ENCODE data around the gene PTPRCAP. TPM values are rescaled to one million over a fixed set of nuclear protein-coding genes. Genes with fewer than 3 reads are reported as not detected.
"Not testable (repeated sequence)": the region's sequence is repeated elsewhere in the genome, so short reads cannot be mapped to it uniquely, and the experiment has no call there.

Gene PTPRCAP
- total RNA-seq, 2 donors from 2014 or later = 1.9 to 2.8 TPM

DNA sequence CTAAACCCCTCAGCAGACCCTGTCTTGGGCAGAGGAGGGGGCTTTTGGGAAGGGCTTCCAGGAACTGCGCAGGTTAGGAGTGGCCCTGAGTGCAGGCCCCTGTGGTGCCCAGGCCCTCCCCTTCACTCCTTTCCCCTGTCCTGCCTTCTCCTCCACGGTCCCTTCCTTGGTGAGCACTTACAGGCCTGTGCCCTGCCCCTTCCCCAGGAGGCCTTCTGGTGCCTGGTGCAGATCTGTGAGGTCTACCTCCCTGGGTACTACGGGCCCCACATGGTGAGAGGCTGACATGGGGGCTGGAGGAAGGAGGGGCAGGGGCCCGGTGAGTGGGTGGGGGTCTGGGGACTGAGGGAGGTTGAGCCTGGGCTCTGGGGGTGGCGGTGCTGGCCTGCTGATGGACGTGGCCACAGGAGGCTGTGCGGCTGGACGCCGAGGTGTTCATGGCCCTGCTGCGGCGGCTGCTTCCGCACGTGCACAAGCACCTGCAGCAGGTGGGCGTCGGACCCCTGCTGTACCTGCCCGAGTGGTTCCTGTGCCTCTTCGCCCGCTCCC lies 31.0 kb downstream of the PTPRCAP start:
- H3K27me3 ChIP-seq = no peaks in the 10 kb centered on the region
- H3K4me1 ChIP-seq = peaks cover 0 to 34% of the 10 kb centered on the region in 2 donors
- no peaks in the 10 kb centered on the region for H3K36me3 ChIP-seq
- no peak for DNase-seq (ENCODE audit: low spot score)
- peak overlapping the region in 1 of 2 donors; percentile 39 for H3K27ac ChIP-seq
- no peak for TF ChIP-seq CTCF (IDR thresholded peaks at IDR 0.05)
- H3K9me3 ChIP-seq = no peaks in the 10 kb centered on the region
- H3K4me3 ChIP-seq = no peak overlapping the region

DNA sequence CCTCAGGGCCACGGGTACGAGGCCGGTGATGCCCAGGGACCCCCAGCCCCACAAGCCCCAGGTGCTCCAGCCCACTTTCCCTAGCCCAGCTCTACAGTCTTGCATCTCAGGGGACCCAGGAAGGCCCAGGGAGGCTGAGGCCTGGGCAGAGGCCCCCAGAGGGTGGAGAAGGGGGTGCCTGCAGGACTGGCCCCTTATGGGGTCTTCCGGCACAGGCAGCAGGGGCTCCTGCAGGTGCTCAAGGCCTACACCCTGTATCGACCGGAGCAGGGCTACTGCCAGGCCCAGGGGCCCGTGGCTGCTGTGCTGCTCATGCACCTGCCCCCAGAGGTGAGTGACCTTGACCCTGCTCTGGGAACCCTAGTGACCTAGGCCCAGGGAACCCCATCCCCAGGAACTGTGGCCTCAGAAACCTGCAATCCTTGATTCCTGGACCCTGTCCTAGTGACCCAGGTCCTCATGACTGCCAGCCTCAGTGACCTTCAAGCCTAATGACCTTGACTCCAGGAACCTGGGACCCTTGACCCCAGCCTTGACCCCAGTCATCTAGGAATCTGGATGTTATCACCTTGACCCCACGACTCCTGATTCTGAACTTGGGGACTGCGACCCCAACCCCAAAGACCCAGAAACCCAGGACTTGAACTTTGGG lies 31.7 kb downstream of the PTPRCAP start:
- DNase-seq (ENCODE audit: low spot score) = no peak

GRCh38 chr11:67405196-67405567 lies 32.3 kb downstream of the PTPRCAP start:
- Histone ChIP-seq H3K36me3 (no peaks in the 10 kb centered on the region), H3K4me3 (no peak overlapping the region), H3K27me3 (no peaks in the 10 kb centered on the region)

More for the DNA sequence above, 31.7 kb downstream of the PTPRCAP start:
- no peak overlapping the region for H3K27ac ChIP-seq
- H3K4me1 ChIP-seq = peaks cover 0 to 38% of the 10 kb centered on the region in 2 donors
- H3K36me3 ChIP-seq = no peaks in the 10 kb centered on the region
- no peak overlapping the region for H3K4me3 ChIP-seq
- TF ChIP-seq CTCF (IDR thresholded peaks at IDR 0.05) = no peak
- H3K9me3 ChIP-seq = no peaks in the 10 kb centered on the region
- H3K27me3 ChIP-seq = no peaks in the 10 kb centered on the region

GRCh38 chr11:67404515-67405195 lies 32.8 kb downstream of the PTPRCAP start:
- H3K4me3 ChIP-seq = no peak overlapping the region
- no peak for TF ChIP-seq CTCF (IDR thresholded peaks at IDR 0.05)
- no peaks in the 10 kb centered on the region for H3K27me3 ChIP-seq
- no peaks in the 10 kb centered on the region for H3K9me3 ChIP-seq
- peaks cover 0 to 50% of the 10 kb centered on the region in 2 donors for H3K4me1 ChIP-seq
- H3K36me3 ChIP-seq = peaks cover 2% of the 10 kb centered on the region
- no peak for DNase-seq (ENCODE audit: low spot score)
- no peak overlapping the region for H3K27ac ChIP-seq

More at GRCh38 chr11:67405196-67405567, 32.3 kb downstream of the PTPRCAP start:
- Histone ChIP-seq H3K9me3 (no peaks in the 10 kb centered on the region), H3K27ac (no peak overlapping the region), H3K4me1 (peaks cover 0 to 44% of the 10 kb centered on the region in 2 donors)
- no peak for DNase-seq (ENCODE audit: low spot score)
- TF ChIP-seq CTCF (IDR thresholded peaks at IDR 0.05) = no peak

- Histone ChIP-seq H3K4me1 (peaks cover 0 to 46% of the 10 kb centered on the region in 2 donors), H3K36me3 (peaks cover 17% of the 10 kb centered on the region)
- DNase-seq (ENCODE audit: low spot score); H3K27me3 ChIP-seq; H3K9me3 ChIP-seq; H3K27ac ChIP-seq; H3K4me3 ChIP-seq: not testable (repeated sequence)
Observed at GRCh38 chr11:67403085-67403484, 34.4 kb downstream of the PTPRCAP start.

DNA sequence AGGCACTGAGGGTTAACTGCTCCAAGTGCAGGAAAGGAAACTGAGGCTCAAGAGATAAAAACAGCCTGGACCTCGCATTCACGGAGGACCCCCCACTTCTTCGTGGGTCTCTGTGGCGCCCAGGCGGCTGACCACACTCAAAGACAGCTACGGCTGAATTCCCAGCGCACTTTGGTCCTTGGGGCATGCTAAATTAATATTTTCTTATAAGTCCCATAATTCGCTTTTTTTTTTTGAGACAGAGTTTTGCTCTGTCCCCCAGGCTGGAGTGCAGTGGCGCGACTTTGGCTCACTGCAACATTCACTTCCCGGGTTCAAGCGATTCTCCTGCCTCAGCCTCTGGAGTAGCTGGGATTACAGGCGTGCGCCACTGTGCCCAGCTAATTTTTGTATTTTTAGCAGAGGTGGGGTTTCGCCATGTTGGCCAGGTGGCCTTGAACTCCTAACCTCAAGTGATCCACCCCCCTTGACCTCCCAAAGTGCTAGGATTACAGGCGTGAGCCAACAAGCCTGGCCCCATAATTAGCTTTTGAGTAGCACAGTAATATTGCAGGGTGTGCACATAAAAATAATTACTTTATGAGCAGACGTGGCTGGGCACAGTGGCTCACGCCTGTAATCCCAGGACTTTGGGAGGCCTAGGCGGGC lies 35.2 kb downstream of the PTPRCAP start:
- Histone ChIP-seq H3K27ac (peak overlapping the region; percentile 95), H3K4me1 (peaks cover 0 to 42% of the 10 kb centered on the region in 2 donors), H3K4me3 (peak overlapping the region; percentile 31 to 93), H3K36me3 (peaks cover 24% of the 10 kb centered on the region)
- H3K27me3 ChIP-seq; DNase-seq (ENCODE audit: low spot score); H3K9me3 ChIP-seq: not testable (repeated sequence)
